Measurements from ENCODE around the gene TTLL11.

DNA sequence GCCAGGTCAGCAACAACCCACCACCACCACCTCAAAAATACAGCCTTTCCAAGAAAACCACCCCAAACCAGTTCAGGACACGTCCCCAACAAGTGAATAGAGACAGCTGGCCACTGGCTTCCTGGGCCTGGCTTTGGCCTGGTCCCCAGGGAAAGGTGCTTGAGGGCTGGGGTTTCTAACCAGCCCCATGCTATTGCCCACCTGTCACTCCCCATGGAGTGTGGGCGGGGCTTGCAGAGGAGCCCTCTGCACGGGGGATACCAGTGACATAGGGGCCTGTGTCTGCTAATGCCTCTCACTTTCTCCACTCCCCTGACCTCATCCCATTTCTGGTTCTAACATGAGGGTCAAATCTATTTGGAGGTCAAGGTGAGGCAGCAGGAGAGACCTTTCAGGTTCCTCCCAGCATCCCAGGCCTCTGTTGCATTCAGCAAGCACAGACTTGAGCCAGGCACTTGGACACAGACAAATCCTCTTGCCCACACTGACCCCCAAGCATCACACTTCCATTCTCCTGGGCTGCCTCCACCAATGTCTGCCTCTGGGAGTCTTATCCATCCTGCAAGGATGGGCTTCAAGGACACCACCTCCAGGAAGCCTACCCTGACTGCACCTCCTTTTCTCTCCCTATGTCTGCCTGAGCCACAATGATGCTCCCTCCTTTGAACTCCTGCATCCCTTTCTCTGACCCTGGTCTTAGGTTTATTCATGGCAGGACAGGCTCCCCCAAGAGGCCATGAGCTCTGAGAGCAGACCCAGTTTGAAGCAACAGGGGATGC lies 16.1 kb upstream of the TTLL11 start:
- no peak for TF ChIP-seq CTCF (IDR thresholded peaks at IDR 0.05; ENCODE audit: poor library complexity)
- no peak for TF ChIP-seq EZH2phosphoT487 (IDR thresholded peaks at IDR 0.05; ENCODE audit: low read depth, severe bottlenecking, unreplicated experiment)

Measured in hepatocyte (in vitro differentiated cells).